Measurements from ENCODE around the gene EOMES.

EOMES gene

DNA sequence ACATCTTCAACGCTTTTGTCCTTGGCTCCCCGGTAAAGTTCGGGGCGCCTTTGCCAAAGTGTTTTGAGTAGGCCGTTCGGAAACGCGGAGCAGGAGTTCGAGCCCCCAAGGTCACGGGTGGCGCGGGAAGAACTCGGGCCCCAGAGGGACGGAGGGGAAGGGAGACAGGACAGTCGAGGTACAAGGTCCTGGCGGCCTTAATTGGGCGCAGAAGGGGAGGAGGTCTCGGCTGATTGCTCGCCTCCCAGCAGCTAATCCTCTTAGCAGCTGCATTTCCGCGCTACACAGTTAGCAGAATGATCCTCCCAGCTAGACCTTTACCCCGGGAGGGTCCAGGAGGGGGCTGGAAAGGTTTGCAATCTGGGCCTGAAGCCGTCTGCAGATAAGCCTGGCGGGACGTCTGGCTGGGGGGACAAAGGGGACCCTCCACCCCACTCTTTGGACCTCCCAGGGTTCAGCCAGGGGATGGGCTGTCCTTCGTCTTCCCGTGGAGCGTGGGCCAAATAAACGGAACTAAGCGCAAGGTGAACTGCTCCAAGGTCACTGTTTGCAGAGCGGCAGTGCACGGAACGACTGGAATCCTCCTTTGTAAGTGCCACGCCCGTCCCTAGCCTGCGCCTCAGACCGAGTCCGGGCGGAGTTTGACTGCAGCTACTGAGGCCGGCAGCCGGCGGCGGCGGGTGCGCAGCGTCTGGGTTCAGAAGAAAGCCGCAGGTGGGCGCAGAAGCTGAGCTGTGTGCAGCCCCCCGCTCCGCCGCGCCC lies 7.2 kb downstream of the EOMES start:
- no peak overlapping the region for H3K4me3 ChIP-seq (ENCODE audit: low read depth in 1 of 2, low read length in 2 of 2)
- no peak overlapping the region for H3K9ac ChIP-seq (ENCODE audit: low read depth, low read length)
- no peaks in the 10 kb centered on the region for H4K20me1 ChIP-seq (ENCODE audit: insufficient read depth, low read length)
- H3K27ac ChIP-seq (ENCODE audit: low read length) = no peak overlapping the region
- no peak overlapping the region for H2AFZ ChIP-seq (ENCODE audit: low read depth, low read length)
- ATAC-seq (ENCODE audit: insufficient read depth, low read depth) = no peak
- no peak overlapping the region for H3K4me2 ChIP-seq (ENCODE audit: insufficient read depth, low read length)
- H3K79me2 ChIP-seq (ENCODE audit: insufficient read depth, low read length) = no peaks in the 10 kb centered on the region
- no peaks in the 10 kb centered on the region for H3K9me3 ChIP-seq (ENCODE audit: insufficient read depth, low read length, severe bottlenecking)
- TF ChIP-seq, protein P1, sequence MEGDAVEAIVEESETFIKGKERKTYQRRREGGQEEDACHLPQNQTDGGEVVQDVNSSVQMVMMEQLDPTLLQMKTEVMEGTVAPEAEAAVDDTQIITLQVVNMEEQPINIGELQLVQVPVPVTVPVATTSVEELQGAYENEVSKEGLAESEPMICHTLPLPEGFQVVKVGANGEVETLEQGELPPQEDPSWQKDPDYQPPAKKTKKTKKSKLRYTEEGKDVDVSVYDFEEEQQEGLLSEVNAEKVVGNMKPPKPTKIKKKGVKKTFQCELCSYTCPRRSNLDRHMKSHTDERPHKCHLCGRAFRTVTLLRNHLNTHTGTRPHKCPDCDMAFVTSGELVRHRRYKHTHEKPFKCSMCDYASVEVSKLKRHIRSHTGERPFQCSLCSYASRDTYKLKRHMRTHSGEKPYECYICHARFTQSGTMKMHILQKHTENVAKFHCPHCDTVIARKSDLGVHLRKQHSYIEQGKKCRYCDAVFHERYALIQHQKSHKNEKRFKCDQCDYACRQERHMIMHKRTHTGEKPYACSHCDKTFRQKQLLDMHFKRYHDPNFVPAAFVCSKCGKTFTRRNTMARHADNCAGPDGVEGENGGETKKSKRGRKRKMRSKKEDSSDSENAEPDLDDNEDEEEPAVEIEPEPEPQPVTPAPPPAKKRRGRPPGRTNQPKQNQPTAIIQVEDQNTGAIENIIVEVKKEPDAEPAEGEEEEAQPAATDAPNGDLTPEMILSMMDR (IDR thresholded peaks at IDR 0.05; ENCODE audit: borderline replicate concordance, extremely low read depth, low read length, poor library complexity, severe bottlenecking) = no peak
- no peak for TF ChIP-seq EZH2 (IDR thresholded peaks at IDR 0.05; ENCODE audit: borderline replicate concordance, low read depth, low read length, severe bottlenecking)
- no peak for DNase-seq
- H3K27me3 ChIP-seq (ENCODE audit: insufficient read depth, low read length, poor library complexity) = no peaks in the 10 kb centered on the region
- 0 out of 2 replicates have a peak, but pooled peaks cover 2% of the 10 kb centered on the region for H3K36me3 ChIP-seq (ENCODE audit: insufficient read depth, low read length)
- H3K4me1 ChIP-seq (ENCODE audit: insufficient read depth, low read length) = peaks cover 10% of the 10 kb centered on the region

DNA sequence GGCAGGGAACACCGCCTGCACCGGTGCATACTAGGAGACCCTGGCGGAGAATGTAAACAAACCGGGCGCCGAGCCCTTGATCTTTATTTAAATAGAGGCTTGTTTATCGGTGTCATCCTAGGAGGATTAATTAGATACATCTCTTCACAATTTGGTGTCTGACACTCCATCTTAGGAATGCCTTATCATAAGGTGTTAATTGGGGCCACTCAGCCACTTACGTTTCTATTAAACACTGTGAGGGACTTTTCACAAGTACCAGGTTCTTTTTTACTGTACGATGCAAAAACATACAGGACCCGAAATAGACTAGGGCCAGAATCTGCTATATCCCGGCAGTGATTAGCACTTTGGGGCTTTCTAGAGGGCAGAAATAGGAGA lies 8.0 kb downstream of the EOMES start:
- DNase-seq = no peak
- Histone ChIP-seq H3K4me3 (ENCODE audit: low read depth in 1 of 2, low read length in 2 of 2) (no peak overlapping the region), H3K9me3 (ENCODE audit: insufficient read depth, low read length, severe bottlenecking) (no peaks in the 10 kb centered on the region), H2AFZ (ENCODE audit: low read depth, low read length) (no peak overlapping the region), H3K4me2 (ENCODE audit: insufficient read depth, low read length) (no peak overlapping the region), H3K27me3 (ENCODE audit: insufficient read depth, low read length, poor library complexity) (no peaks in the 10 kb centered on the region), H3K9ac (ENCODE audit: low read depth, low read length) (no peak overlapping the region), H4K20me1 (ENCODE audit: insufficient read depth, low read length) (no peaks in the 10 kb centered on the region), H3K79me2 (ENCODE audit: insufficient read depth, low read length) (no peaks in the 10 kb centered on the region), H3K4me1 (ENCODE audit: insufficient read depth, low read length) (peaks cover 10% of the 10 kb centered on the region), H3K27ac (ENCODE audit: low read length) (no peak overlapping the region), H3K36me3 (ENCODE audit: insufficient read depth, low read length) (0 out of 2 replicates have a peak, but pooled peaks cover 2% of the 10 kb centered on the region)
- ATAC-seq (ENCODE audit: insufficient read depth, low read depth) = no peak
- TF ChIP-seq EZH2 (IDR thresholded peaks at IDR 0.05; ENCODE audit: borderline replicate concordance, low read depth, low read length, severe bottlenecking) = no peak
- TF ChIP-seq, protein P1 (IDR thresholded peaks at IDR 0.05; ENCODE audit: borderline replicate concordance, extremely low read depth, low read length, poor library complexity, severe bottlenecking) = no peak

DNA sequence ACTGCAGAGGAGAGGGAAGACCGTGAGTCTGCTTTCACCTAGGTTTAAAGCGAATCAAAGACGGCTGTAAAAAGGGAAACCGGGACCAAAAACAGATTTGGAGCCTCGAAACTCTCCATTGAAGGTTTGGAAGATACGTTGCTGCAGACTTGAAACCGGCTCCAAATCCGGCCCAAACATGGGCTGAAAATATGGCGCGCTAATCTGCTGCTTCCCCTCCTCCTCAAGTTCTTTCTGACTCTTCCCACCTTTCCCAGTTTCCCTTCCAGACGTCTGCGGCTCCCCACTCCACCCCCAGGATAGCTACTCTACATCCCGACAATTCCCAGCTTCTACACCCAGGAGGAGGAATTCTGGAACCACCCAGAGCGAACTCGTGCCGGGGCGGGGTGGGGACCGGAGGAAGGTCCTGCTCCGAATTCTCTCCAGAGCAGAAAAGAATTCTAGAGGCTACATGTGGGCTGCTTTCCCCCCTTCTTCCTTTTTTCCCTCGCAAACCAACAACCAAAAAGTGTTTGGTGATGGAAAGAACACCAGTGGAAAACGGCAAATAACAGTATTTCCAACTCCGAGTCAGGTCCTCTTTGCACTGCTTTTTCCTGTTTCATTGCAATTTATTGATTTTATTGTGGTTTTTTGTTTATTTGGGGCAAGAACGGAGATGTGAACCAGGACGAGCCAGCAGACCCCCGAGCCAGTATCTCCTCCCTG lies 8.5 kb downstream of the EOMES start:
- Histone ChIP-seq H4K20me1 (ENCODE audit: insufficient read depth, low read length) (no peaks in the 10 kb centered on the region), H3K4me3 (ENCODE audit: low read depth in 1 of 2, low read length in 2 of 2) (no peak overlapping the region), H3K4me2 (ENCODE audit: insufficient read depth, low read length) (no peak overlapping the region), H3K27ac (ENCODE audit: low read length) (no peak overlapping the region), H2AFZ (ENCODE audit: low read depth, low read length) (no peak overlapping the region), H3K36me3 (ENCODE audit: insufficient read depth, low read length) (0 out of 2 replicates have a peak, but pooled peaks cover 2% of the 10 kb centered on the region), H3K9ac (ENCODE audit: low read depth, low read length) (no peak overlapping the region), H3K27me3 (ENCODE audit: insufficient read depth, low read length, poor library complexity) (no peaks in the 10 kb centered on the region), H3K9me3 (ENCODE audit: insufficient read depth, low read length, severe bottlenecking) (no peaks in the 10 kb centered on the region), H3K4me1 (ENCODE audit: insufficient read depth, low read length) (peaks cover 10% of the 10 kb centered on the region), H3K79me2 (ENCODE audit: insufficient read depth, low read length) (no peaks in the 10 kb centered on the region)
- DNase-seq (no peak), ATAC-seq (ENCODE audit: insufficient read depth, low read depth) (no peak)
- no peak for TF ChIP-seq EZH2 (IDR thresholded peaks at IDR 0.05; ENCODE audit: borderline replicate concordance, low read depth, low read length, severe bottlenecking)
- TF ChIP-seq, protein P1 (IDR thresholded peaks at IDR 0.05; ENCODE audit: borderline replicate concordance, extremely low read depth, low read length, poor library complexity, severe bottlenecking) = no peak

Data from DND-41 (cell line).